CD14-positive monocyte (primary cell): ENCODE measurements around the gene SH3PXD2A. TPM values are rescaled to one million over a fixed set of nuclear protein-coding genes. Genes with fewer than 3 reads are reported as not detected.

Experiments used
- DNase-seq, 3 donors: peaks; one replicate each; pipeline ENCODE4 v3.0.0-alpha.2; 2011 to 2022
- H2AFZ ChIP-seq: 2 replicates; pipeline ENCODE4 v1.6.0; 2012; ENCODE audit warnings: mild to moderate bottlenecking, low read depth, low read length, inconsistent platforms; ENCODE audit not compliant: insufficient read depth, poor library complexity, severe bottlenecking
- H3K27ac ChIP-seq, 2 donors: 1 replicate in 1 of 2; 2 replicates in 1 of 2; pipeline ENCODE4 v1.5.1; 2012 to 2013; ENCODE audit warnings: low read length in 2 of 2, control low read depth in 1 of 2, inconsistent platforms in 1 of 2, low read depth in 1 of 2, mild to moderate bottlenecking in 1 of 2
- H3K27me3 ChIP-seq, 2 donors: one replicate each; pipeline versions ENCODE4 v1.6.0 to v1.6.1; 2011 to 2013; ENCODE audit warnings: low read length in 2 of 2; ENCODE audit not compliant: control insufficient read depth in 2 of 2, insufficient read depth in 2 of 2
- H3K36me3 ChIP-seq, 2 donors: replicated peaks in 1 of 2; 1 replicate in 1 of 2; 2 replicates in 1 of 2; pipeline versions ENCODE4 v1.5.1 to v1.6.1; 2012 to 2013; ENCODE audit warnings: low read length in 2 of 2, control low read depth in 1 of 2, inconsistent platforms in 1 of 2, mild to moderate bottlenecking in 1 of 2; ENCODE audit not compliant: insufficient read depth in 2 of 2, control insufficient read depth in 1 of 2
- H3K4me1 ChIP-seq, 2 donors: 1 replicate in 1 of 2; 2 replicates in 1 of 2; pipeline versions ENCODE4 v1.5.1 to v1.6.1; 2012 to 2013; ENCODE audit warnings: low read length in 2 of 2, control low read depth in 1 of 2, inconsistent platforms in 1 of 2, mild to moderate bottlenecking in 1 of 2, moderate library complexity in 1 of 2; ENCODE audit not compliant: insufficient read depth in 2 of 2, control insufficient read depth in 1 of 2
- H3K4me2 ChIP-seq: replicated peaks from 2 replicates; pipeline ENCODE3; 2012; ENCODE audit warnings: low read length, moderate library complexity, mild to moderate bottlenecking; ENCODE audit not compliant: poor library complexity, severe bottlenecking; ENCODE audit errors: extremely low read depth
- H3K4me3 ChIP-seq, 3 experiments: fragments of 200-600 bp in 1 of 3; sonication (generic) in 1 of 3; replicated peaks in 1 of 3; 1 replicate in 2 of 3; 2 replicates in 1 of 3; pipeline ENCODE4 v1.5.1; 2011 to 2013; ENCODE audit warnings: low read length in 3 of 3, mild to moderate bottlenecking in 3 of 3, control low read depth in 2 of 3, low read depth in 2 of 3, inconsistent platforms in 1 of 3, moderate library complexity in 1 of 3
- H3K79me2 ChIP-seq: 2 replicates; pipeline ENCODE4 v1.6.0; 2012; ENCODE audit warnings: mild to moderate bottlenecking, control low read depth, inconsistent platforms, low read length, moderate library complexity; ENCODE audit not compliant: insufficient read depth
- H3K9ac ChIP-seq: 2 replicates; pipeline ENCODE4 v1.6.0; 2017; ENCODE audit warnings: low read length, mild to moderate bottlenecking; ENCODE audit not compliant: insufficient read depth, poor library complexity, severe bottlenecking
- H3K9me3 ChIP-seq, 2 donors: replicated peaks in 1 of 2; 1 replicate in 1 of 2; 2 replicates in 1 of 2; pipeline versions ENCODE4 v1.5.1 to v1.6.1; 2012 to 2013; ENCODE audit warnings: low read length in 2 of 2, control low read depth in 1 of 2; ENCODE audit not compliant: control insufficient read depth in 1 of 2, insufficient read depth in 1 of 2
- H4K20me1 ChIP-seq: 2 replicates; pipeline ENCODE4 v1.6.0; 2012; ENCODE audit warnings: mild to moderate bottlenecking, low read length, control low read depth, moderate library complexity; ENCODE audit not compliant: insufficient read depth
- H3K27ac Mint-ChIP-seq, 7 donors: one replicate each; pipeline ENCODE4 v1.8.0; 2020; ENCODE audit warnings: mild to moderate bottlenecking in 7 of 7, mixed read lengths in 7 of 7, moderate library complexity in 6 of 7, inconsistent platforms in 2 of 7
- H3K27me3 Mint-ChIP-seq, 3 donors: one replicate each; pipeline ENCODE4 v1.8.0; 2021 to 2022; ENCODE audit warnings: low read depth in 3 of 3, mild to moderate bottlenecking in 3 of 3, mixed read lengths in 3 of 3, moderate library complexity in 3 of 3, inconsistent platforms in 1 of 3
- H3K36me3 Mint-ChIP-seq, 2 donors: one replicate each; pipeline ENCODE4 v1.8.0; 2020; ENCODE audit warnings: mixed read lengths in 2 of 2, inconsistent platforms in 1 of 2, mild to moderate bottlenecking in 1 of 2
- H3K4me1 Mint-ChIP-seq: one replicate; pipeline ENCODE4 v1.8.0; 2020; ENCODE audit warnings: mild to moderate bottlenecking, mixed read lengths
- H3K4me3 Mint-ChIP-seq, 2 donors: one replicate each; pipeline ENCODE4 v1.8.0; 2020; ENCODE audit warnings: mild to moderate bottlenecking in 2 of 2, mixed read lengths in 2 of 2, moderate library complexity in 1 of 2
- H3K9me3 Mint-ChIP-seq, 7 donors: one replicate each; pipeline ENCODE4 v1.8.0; 2020 to 2022; ENCODE audit warnings: mixed read lengths in 7 of 7, mild to moderate bottlenecking in 6 of 7, moderate library complexity in 6 of 7, inconsistent platforms in 2 of 7
- CTCF ChIP-seq: fragments of 200-600 bp; IDR thresholded peaks from one replicate; pipeline ENCODE4 v1.8.0; 2022; ENCODE audit warnings: antibody characterized with exemption, mild to moderate bottlenecking
- WGBS: methylation state at CpG from one replicate; pipeline ENCODE4 v1.1.5; 2013; ENCODE audit warnings: missing lambda C conversion rate; ENCODE audit not compliant: insufficient coverage; 5-methylcytosine and 5-hydroxymethylcytosine counted together
- intact Hi-C, 2 donors: fragments of 100-400 bp; cut with micrococcal nuclease; formaldehyde crosslinking; loops; one replicate each; pipeline versions ENCODE4 v1.15.0 to v1.15.1; 2023
- polyA plus RNA-seq, 3 donors: library from polyadenylated mRNA; depleted of rRNA in 1 of 3; unstranded in 2 of 3; stranded (reverse) in 1 of 3; fragments of 300-500 nt in 2 of 3; fragments of >200 nt in 1 of 3; fragmentation: Illumina TruSeq in 2 of 3; gene quantifications; 1 replicate in 2 of 3; 2 replicates in 1 of 3; pipeline ENCODE4 v1.2.3, GENCODE V29; 2012 to 2021

The SH3PXD2A gene
- polyA plus RNA-seq, 3 donors: 0.01 to 0.76 (median 0.05) TPM

GRCh38 chr10:103798511-103798910 lies 56.9 kb downstream of the SH3PXD2A start:
- no peaks in the 10 kb centered on the region for H3K27me3 ChIP-seq
- no peak overlapping the region for H3K27ac ChIP-seq
- no peaks in the 10 kb centered on the region for H3K9me3 ChIP-seq
- H3K4me2 ChIP-seq: no peak overlapping the region
- no peaks in the 10 kb centered on the region for H4K20me1 ChIP-seq
- no peak for DNase-seq
- TF ChIP-seq CTCF: no peak
- no peak overlapping the region for H3K27ac Mint-ChIP-seq
- no peak overlapping the region for H3K4me3 Mint-ChIP-seq
- H3K27me3 Mint-ChIP-seq: peaks cover 3 to 4% (median 4%) of the 10 kb centered on the region in 3 donors
- H3K9ac ChIP-seq: no peak overlapping the region
- intact Hi-C loops: no loop called here
- no peaks in the 10 kb centered on the region for H3K36me3 ChIP-seq
- WGBS: 92% methylated on average over 5 of the region's 7 CpGs
- H3K79me2 ChIP-seq: no peaks in the 10 kb centered on the region
- H3K36me3 Mint-ChIP-seq: no peaks in the 10 kb centered on the region
- H2AFZ ChIP-seq: no peak overlapping the region
- no peak overlapping the region for H3K4me3 ChIP-seq
- H3K4me1 Mint-ChIP-seq: peaks cover 4% of the 10 kb centered on the region
- peaks cover 0 to 5% (median 0%) of the 10 kb centered on the region in 7 donors for H3K9me3 Mint-ChIP-seq
- no peaks in the 10 kb centered on the region for H3K4me1 ChIP-seq

GRCh38 chr10:103797857-103798256 lies 57.5 kb downstream of the SH3PXD2A start:
- intact Hi-C loops: no loop called here

More at GRCh38 chr10:103797857-103798256, 57.5 kb downstream of the SH3PXD2A start:
- no peak overlapping the region for H3K4me3 ChIP-seq
- no peak overlapping the region for H3K9ac ChIP-seq
- TF ChIP-seq CTCF: no peak
- H3K4me3 Mint-ChIP-seq: no peak overlapping the region
- no peak overlapping the region for H3K4me2 ChIP-seq
- H3K9me3 Mint-ChIP-seq: peaks cover 0 to 5% (median 0%) of the 10 kb centered on the region in 7 donors
- H3K79me2 ChIP-seq: no peaks in the 10 kb centered on the region
- H3K4me1 Mint-ChIP-seq: peaks cover 4% of the 10 kb centered on the region
- peaks cover 2 to 4% (median 4%) of the 10 kb centered on the region in 3 donors for H3K27me3 Mint-ChIP-seq
- H3K9me3 ChIP-seq: no peaks in the 10 kb centered on the region
- no peaks in the 10 kb centered on the region for H4K20me1 ChIP-seq
- H2AFZ ChIP-seq: no peak overlapping the region
- WGBS: 86% methylated on average over 9 of the region's 12 CpGs
- DNase-seq: no peak
- no peaks in the 10 kb centered on the region for H3K36me3 ChIP-seq
- no peaks in the 10 kb centered on the region for H3K36me3 Mint-ChIP-seq
- no peaks in the 10 kb centered on the region for H3K27me3 ChIP-seq
- no peak overlapping the region for H3K27ac ChIP-seq
- no peaks in the 10 kb centered on the region for H3K4me1 ChIP-seq
- H3K27ac Mint-ChIP-seq: no peak overlapping the region
